SK-N-DZ (cell line): Measurements from ENCODE around the gene KCNQ2.
"Not testable (repeated sequence)": the region's sequence is repeated elsewhere in the genome, so short reads cannot be mapped to it uniquely, and the experiment has no call there.

Experiments used
- DNase-seq: peaks from one replicate; pipeline ENCODE4 v3.0.0-alpha.2; 2015; ENCODE audit warnings: low spot score

KCNQ2 gene

DNA sequence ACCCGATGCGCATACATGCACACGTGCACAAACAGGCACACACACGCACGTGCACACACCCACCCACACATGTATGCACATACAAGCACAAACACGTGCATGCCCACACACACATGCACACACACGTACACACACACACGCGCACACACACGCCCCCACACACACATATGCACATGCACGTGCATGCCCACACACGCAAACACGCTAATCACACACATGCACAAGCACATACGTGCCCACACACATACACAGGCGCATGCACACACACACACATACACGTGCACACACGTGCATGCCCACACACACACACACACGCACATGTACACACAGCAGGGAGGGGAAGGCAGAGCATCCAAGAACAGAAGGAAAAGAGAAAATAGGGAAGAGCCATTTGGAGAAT lies 84.5 kb downstream of the KCNQ2 start:
- no peak for DNase-seq

DNA sequence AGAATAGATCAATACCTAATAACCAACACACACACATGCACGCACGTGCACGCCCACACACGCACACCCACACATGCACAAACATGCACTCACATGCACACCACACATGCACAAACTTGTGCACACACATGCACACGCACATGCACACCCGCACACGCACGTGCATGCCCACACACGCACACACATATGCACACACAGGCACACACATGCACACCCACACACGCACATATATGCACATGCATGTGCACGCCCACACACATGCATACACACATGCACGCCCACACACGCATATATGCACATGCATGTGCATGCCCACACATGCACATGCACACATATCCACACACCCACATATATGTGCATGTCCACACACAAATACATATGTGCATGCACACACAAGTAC lies 85.1 kb downstream of the KCNQ2 start:
- no peak for DNase-seq

- no peak for DNase-seq
Observed at GRCh38 chr20:63386491-63386890, 86.0 kb downstream of the KCNQ2 start.

DNA sequence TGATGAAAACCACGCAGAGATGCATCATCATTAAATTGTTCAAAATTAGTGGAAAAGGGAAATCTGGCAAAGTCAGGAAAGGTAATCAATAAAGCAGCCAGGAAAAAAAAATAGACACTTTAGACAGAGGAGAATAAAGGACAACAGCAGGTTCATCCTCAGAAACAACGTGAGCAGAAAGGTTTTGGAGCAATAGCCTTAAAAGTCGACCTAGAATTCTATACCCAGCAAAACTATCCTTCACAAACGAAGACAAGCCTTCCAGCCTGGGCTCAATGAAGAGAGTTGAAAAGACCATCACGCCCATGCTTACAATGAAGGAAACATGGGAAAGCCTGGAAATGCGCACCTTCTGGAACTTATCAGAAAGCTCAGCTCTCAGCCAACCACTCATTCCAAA lies 86.6 kb downstream of the KCNQ2 start:
- DNase-seq, result no peak

DNA sequence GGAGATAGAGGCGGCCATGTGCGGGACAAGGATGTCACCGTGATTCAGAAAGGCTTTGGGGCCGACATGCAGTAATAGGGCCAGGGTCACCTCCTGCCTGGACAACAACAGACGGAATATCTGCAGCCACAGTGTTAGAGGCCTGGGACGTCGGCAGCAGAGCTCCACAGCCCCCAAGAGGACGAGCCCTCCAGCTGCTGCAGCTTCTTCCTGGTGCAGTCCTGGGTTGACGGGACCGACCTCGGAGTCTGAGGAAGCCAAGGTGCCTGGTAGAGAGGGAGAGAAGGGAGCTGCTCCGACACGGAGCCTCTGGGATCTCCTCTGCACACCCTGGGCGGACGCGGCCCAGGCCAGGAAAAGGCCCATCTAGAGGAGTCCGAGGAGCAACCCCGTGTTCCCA lies 88.1 kb downstream of the KCNQ2 start:
- no peak for DNase-seq

GRCh38 chr20:63383556-63383955 lies 88.9 kb downstream of the KCNQ2 start:
- no peak for DNase-seq

DNA sequence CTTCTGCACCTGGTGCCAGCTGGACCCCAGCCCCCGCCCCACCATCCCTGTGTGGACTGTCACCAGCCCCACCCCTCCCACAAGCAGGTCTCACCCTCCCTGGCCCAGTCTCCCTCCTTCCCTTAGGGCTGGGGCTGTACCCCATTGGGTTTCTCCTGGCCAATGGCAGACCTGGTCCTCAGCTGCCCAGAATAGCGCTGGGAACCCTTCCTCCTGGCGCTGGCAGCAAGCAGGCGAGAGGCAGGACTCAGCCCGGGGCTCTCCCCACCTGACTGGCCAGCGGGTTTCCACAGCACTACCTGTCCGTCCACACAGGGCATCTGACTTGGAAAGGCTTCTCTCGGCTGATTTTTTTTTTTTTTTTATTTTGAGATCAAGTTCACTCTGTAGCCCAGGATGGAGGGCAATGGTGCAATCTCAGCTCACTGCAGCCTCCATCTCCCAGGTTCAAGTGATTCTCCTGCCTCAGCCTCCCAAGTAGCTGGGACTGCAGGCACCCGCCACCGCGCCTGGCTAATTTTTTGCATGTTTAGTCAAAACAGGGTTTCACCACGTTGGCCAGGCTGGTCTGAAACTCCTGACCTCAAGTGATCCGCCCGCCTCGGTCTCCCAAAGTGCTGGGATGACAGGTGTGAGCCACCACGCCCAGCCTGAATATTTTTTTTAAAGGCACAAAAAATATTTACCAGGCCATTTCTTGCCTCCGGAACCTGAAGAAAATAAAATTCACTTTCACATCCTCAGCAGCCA lies 89.7 kb downstream of the KCNQ2 start:
- no peak for DNase-seq

GRCh38 chr20:63381781-63382431 lies 90.5 kb downstream of the KCNQ2 start:
- DNase-seq, result no peak

DNA sequence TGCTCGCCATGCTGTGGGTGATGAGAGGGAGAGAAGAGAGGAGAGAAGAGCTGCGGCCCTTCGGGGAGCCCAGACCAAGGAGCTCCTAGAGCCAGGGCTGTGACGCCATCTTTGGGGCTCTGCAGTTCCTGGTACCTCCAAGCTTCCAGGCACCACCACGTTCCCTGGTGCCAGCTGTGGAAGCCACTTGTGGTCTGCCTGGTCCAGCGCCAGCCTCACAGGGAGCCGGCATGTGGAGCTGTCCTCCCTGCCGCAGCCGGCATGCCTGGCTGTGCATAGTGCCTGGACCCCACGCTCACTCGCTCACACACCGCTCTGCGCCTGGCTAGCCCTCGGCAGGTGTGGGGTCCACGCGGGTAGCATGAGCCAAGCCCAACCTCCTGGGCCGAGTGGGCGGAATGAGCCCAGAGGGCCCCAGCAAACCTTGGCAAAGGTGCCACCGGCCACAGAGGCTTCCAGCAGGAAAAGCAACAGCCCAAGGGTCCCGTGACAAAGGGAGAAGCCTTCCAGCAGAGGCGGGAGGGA lies 92.0 kb downstream of the KCNQ2 start:
- no peak for DNase-seq

GRCh38 chr20:63379872-63380271 lies 92.6 kb downstream of the KCNQ2 start:
- not testable (repeated sequence) for DNase-seq

DNA sequence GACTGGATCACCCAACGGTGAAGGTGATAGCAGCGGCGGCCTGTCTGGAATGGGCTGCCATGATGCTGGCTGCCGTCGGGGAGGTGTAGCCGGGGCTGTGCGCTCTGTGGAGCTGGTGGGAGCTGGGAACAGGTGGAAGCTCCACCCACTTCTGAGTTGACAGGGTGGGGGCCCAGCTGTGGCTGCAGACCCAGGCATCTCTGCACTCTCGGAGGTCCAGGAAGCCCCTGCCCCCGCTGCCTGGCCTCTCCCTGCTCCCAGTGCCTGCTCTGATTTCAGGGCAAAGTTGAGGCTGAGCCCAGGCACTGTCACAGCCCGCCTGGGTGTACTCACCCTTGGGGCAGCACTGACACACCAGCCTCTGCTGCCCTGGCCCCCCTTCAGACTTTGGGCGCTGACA lies 93.2 kb downstream of the KCNQ2 start:
- DNase-seq, result no peak

DNA sequence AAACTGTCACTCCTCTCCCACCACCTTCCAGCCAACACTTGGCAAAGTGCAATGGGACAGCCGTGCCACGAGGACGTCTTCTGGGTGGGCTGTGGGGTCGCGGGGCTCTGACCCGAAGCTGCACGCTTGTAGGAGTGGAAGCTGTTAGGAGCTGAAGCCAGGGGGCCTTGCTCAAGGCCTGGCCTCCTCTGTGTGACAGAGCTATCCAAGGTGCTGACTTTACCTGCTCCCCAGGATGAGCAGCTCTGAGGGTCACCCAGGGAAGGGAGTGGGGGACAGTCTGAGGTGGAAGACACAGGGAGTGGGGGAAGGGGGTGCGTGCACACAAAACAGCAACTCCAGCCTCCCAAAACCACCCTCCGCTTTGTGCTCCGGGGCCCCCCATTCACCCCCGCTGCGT lies 93.8 kb downstream of the KCNQ2 start:
- no peak for DNase-seq

DNA sequence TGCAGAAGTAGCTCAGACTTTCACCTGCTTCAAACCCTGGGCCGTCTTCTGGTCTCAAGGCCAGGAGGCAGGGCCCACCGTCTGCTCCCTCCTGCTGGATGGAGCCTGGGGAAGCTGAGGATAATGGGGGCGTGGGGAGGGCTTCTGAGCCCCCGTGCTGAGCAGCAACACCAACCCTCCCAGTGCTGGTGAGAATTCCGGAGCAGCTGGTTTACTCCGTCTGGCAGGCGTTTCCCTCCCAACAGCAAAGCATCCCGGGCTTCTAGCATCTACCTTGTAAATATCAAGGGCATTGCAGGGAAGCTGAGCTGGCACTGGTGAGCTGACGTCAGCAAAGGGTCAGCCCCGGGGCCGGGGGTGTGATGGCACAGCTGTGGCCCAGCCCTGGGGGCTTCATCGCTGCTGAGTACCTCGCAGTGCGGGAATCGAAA lies 94.5 kb downstream of the KCNQ2 start:
- DNase-seq, result no peak

GRCh38 chr20:63377256-63377941 lies 95.1 kb downstream of the KCNQ2 start:
- peak; percentile 82 for DNase-seq

DNA sequence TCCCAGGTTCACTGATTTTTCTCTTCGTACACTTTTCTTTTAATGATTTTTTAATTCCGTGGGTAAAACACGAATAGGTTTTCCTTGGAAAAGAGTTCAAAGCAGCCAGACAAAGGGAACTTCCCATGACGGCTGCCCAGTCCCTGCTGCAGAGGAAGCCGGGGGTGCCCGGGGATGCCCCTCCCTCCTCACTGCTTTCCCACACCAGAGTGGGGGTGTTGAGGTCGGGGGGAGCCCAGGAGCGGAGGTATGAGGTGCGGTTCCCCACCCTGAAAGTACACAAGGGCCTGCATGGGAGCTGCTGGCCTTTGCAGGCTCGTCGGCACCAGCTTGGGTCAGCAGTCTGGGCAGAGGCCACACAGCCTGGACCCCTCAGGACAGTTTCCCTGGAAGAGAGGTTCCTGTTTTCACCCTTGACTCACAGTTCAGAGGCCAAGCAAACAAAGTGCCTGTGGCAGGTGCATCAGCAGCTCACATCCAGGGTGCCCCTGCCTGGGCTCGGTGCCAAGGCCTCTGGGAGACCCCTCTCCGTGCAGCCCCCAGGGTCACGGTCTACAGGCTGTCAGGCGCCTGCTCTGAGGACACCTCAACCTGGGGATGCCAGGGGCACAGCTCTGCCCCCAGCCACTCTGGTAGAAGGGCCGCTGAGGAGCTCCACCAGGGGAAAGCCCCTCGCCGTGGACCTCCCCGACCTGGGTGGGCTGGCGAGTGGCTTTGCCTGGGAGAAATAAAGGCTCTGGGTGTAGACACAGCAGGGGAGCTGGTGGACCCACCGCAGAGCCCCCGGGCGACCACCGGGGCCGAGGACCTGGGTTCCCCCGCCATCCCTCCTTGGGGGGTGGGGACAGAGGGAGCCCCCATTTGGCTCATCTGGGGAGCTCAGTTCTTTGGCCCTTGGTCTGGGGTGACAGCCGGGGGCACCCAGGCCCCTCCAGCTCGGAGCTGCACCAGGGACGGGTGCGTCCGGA lies 95.9 kb downstream of the KCNQ2 start:
- no peak for DNase-seq

- DNase-seq, result no peak
Observed at GRCh38 chr20:63375438-63375837, 97.0 kb downstream of the KCNQ2 start.

- no peak for DNase-seq
Observed at GRCh38 chr20:63374504-63374903, 98.0 kb downstream of the KCNQ2 start.

- DNase-seq, result no peak
Observed at GRCh38 chr20:63373996-63374395, 98.5 kb downstream of the KCNQ2 start.

GRCh38 chr20:63372971-63373885 lies 99.2 kb downstream of the KCNQ2 start:
- no peak for DNase-seq

DNA sequence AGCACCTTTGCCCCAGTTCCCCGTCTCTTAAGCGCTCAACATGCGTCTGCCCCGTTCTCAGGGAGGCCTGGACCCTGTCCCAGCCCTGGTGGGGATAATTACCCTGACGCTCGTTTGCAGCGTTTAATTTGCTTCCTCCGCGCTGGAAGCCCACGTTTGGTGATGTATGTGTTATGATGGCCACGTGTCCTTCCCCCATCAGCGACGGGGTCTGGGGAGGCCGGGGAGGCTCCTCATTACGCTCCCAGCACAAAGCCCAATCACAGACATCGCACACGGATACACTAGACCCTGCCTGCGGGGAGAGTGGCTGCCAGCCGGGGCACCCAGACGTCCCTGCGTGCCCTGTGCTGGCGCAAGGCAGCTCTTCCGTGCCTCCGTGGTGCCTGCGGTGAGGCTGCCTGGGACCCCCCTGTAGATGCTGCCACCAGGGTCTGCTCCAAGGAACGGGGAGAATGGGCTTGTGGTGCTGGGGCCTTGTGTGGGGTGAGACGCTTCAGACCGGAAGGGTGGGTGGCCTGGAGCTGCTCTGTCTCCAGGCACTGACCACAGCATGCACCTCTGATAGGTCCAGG lies 101.1 kb downstream of the KCNQ2 start:
- DNase-seq, result no peak
